Activated CD8-positive, alpha-beta memory T cell treated with anti-CD3 and anti-CD28 coated beads, Interleukin-2, amount 50 U/mL, for 1 hour (primary cell): ENCODE measurements around the gene PCBP3.

ENCODE experiments used
- DNase-seq: peaks from one replicate; pipeline ENCODE4 v3.0.0-alpha.2; 2020; ENCODE audit errors: extremely low read depth

PCBP3 gene

DNA sequence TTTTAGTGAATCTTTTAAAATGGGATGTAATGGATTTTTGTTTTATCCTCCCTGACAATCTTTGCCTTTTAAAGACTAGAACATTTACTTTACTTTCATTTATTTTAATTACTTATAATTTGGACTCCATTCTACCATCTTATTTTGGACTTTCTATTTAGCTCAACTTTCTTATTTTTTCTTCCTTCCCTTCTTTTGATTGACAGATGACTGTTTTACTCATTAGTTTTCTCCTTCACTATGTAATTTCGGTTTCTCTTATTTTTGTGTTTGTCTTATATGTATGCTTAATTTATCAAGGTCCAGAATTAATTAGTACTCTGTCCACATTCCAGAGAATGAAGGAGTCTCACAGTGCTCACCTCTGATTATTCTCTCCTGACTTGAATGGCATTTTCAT, 109.9 kb downstream of the PCBP3 start:
- no peak for DNase-seq

DNA sequence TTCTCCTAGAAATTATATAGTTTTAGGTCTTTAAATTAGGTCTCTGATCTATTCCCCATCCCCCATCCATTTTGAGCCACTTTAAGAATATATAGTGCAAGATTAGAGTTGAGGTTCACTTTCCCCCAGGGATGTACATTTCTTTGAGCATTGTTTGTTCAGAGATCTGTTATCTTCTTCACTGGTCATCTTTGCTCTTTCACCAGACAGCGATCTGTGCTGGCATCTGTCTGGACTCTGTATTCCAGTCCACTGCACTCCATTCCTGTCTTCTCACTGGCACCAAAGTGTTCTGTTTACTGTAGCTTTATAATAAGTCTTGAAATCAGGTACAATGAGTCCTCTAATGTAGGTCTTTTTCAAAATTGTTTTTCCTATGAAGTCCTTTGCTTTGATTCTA, 112.5 kb downstream of the PCBP3 start:
- no peak for DNase-seq

GRCh38 chr21:45756669-45757068, 113.1 kb downstream of the PCBP3 start:
- DNase-seq: no peak

- DNase-seq: no peak
Observed at GRCh38 chr21:45761704-45762103, 118.2 kb downstream of the PCBP3 start.

GRCh38 chr21:45763074-45763473, 119.5 kb downstream of the PCBP3 start:
- DNase-seq: no peak

DNA sequence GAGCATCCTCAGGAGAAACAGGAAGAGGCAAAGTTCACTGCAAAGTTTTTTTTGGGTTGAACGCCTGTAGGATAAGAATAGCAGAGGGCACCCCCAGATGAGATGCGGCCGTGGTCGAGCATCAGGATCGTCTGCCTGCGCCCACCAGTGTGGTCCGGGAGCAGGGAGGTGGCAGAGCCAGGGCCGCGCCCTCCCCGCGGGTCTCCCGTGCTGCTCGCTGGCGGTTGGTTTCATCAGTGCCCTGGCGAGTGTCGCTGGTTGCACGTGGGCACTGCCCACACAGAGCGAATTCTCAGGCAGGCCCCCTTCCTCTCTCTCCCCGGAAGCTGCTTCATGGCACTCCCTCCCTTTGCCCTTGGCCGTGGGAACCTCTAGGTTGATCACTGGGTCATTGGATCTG, 120.0 kb downstream of the PCBP3 start:
- no peak for DNase-seq

GRCh38 chr21:45764792-45765191, 121.3 kb downstream of the PCBP3 start:
- DNase-seq: no peak

DNA sequence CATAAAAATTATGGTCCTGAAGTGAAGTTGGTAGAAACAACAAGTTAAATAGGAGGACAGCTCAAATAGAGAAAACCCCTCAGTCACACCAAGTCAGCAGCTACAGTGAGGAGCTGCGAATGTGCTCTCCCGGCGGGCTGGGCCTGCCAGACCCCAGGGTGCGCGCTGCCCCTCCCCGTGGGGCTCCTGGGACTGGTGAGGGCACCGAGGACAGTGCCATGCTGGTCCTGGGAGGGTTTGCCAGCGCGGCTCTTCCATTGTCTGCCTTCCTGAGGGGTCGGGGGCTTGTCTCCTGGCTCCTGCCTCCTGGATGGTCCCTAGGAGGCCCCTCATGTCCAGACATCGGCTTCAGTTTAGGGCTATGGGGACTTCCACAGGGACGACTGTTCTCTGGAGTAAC, 121.8 kb downstream of the PCBP3 start:
- no peak for DNase-seq

DNA sequence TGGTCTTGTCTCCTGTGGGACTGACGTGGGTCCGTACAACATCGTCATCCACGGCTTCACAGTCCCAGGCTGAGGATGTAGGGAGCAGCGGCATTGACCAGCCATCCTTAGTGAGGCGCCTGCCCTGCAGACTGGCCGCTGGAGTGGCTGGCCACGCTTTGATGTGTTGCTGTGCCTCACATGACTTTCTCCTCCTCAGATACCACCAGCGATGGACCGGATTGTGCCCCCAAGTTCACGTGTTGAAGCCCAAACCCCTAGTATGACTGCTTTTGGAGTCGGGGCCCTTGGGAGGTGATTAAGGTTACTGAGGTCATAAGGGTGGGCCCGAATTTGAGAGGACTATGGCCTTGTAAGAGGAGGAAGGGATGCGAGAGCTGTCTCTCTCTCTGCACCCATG, 122.5 kb downstream of the PCBP3 start:
- no peak for DNase-seq

DNA sequence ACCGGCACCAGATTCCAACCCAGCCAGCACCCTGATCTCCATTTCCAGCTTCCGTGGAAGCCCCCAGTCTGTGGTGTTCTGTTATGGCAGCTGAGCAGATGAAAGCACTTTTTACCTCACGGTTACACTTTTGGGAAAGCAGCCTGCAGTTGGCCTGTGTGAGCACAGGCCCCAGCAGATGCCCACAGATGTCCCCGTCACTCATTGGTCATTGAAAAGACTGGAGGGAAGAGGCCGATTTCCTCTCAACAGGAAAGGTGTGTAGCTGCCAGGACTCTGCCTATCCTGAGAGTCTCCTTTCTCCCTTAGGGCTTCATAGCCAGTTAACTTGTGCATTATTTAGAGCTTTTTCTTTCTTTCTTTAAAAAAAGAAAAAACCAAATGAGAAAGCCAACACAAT, 123.0 kb downstream of the PCBP3 start:
- no peak for DNase-seq

- peak; percentile 27 for DNase-seq
Observed at GRCh38 chr21:45767071-45768006, 123.8 kb downstream of the PCBP3 start.

GRCh38 chr21:45768011-45768739, 124.7 kb downstream of the PCBP3 start:
- peak; percentile 13 for DNase-seq

DNA sequence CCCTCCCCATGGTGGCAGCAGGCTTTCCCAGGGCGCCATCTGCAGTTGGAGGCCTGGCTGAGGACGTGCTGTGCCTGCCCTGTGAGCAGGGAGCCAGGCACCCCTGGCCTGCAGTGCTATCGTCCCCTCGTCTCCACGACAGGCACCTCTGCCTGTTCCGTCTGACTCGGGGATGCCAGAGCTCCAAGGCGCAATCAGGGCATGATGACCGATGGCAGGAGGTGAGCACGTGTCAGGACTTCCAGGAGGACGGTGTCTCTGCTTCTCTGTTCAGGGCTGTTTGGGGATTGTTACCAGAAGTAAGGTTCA, 125.2 kb downstream of the PCBP3 start:
- DNase-seq: no peak

GRCh38 chr21:45769294-45769693, 125.8 kb downstream of the PCBP3 start:
- DNase-seq: no peak

- DNase-seq: no peak
Observed at GRCh38 chr21:45769896-45770295, 126.4 kb downstream of the PCBP3 start.

GRCh38 chr21:45772180-45772579, 128.7 kb downstream of the PCBP3 start:
- DNase-seq: no peak

DNA sequence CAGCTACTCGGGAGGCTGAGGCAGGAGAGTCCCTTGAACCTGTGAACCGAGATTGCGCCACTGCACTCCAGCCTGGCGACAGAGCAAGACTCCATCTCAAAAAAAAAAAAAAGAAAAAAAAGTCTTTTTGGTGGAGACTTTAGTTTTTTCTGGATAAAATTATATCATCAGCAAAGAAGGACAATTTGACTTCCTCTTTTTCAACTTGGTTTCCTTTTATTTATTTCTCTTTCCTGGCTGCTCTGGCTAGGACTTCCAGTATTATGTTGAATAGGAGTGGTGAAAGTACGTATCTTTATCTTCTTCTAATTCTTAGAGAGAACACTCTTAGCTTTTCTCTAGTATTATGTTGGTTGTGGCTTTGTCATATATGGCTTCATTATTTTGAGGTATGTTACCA, 130.8 kb downstream of the PCBP3 start:
- no peak for DNase-seq

DNA sequence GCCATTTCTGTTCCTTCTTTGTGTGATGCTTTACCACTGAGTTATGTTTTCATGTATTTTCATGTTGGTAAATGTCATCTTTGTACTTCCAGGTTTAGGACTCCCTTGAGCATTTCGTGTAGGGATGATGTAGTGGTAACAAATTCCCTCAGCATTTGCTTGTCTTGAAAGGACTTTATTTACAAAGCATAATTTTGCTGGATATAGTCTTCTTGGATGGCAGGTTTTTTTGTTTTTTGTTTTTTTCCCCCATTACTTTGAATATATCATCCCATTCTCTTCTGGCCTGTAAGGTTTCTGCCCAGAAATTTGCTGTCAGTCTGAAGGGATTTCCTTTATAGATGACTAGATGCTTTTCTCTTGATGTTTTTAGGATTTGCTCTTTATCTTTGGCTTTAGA, 133.4 kb downstream of the PCBP3 start:
- DNase-seq: no peak

DNA sequence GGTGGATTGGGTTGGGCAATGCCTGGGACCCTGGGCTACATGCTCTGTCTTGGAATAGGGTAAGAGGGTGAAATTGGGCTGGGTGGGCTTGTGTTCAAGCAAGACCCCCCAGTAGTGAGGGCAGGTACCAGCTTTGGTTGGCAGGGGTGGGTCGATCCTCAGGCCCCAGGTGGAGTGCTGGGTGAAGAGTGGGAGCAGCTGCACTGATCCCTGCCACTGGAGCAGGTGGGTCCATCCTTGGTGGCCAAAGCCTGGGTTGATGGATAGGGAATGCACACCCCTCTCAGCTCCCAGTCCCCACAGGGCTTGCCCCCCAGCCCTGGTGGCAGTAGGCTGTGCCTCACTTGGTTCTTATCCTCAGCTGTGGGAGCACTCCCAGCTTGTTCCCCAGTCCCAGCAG, 135.2 kb downstream of the PCBP3 start:
- DNase-seq: no peak

DNA sequence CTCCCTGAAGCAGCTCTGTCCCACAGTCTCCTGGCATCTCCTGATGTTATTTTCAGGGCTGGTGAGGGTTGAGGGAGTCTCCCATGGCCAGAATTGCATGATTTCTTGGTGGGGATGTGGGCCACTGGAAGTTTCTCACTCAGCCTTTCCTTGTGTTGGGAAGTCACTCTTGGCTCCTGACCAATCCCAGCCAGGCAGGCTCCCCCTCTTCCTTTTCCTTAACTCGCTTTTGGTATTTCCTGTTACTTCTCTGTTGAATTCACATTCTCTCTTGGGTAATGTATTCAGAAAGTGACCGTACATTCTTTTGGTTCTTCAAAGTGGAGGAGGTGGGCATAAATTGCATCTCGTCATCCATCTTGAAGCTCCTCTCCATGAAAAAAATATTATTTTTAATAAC, 135.7 kb downstream of the PCBP3 start:
- no peak for DNase-seq

DNA sequence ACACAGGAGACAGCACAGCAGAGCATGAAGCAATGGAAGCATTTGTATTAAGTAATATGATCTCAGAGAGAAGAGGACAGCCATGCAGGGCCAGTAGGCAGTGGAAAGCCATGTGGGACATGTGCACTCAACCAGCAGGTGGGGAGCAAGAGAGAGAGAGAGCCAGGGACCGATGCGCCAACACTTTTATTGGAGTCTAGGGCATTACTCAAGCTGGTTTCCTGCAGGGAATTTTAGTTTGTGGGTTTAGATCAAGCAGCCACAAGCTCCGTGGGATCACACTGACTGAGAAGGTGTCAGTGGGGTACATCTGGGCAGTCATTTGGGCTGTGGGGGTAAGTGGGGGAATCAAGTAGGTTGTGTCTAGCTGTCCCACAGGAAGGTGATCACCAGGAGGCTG, 137.1 kb downstream of the PCBP3 start:
- no peak for DNase-seq

DNA sequence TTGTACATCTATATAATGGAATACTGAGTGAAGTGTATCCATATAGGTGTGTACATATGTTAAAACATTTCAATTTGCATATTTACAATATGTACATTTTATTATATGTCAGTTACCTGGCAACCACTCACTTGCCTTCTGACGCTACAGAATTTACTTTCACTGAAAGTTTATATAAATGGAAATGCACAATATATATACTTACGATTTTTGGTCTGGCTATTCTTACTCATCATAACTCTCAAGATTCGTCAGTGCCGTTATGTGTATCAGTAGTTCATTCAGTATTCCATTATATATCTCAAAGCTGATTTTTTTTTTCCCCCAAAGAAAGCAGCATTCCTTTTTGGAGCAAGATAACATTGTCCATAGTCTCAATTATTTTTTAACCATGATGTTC, 138.2 kb downstream of the PCBP3 start:
- DNase-seq: no peak

GRCh38 chr21:45786660-45787059, 143.1 kb downstream of the PCBP3 start:
- no peak for DNase-seq
